Measurements from ENCODE around the gene ITPR1.

- TF ChIP-seq CTCF (IDR thresholded peaks at IDR 0.05) (no peak), POLR2A (IDR thresholded peaks at IDR 0.05) (no peak)
These were observed 325.0 kb downstream of the ITPR1 start for GRCh38 chr3:4818164-4818563.

All from thyroid gland (tissue), 4 donors.